SK-N-SH treated with all-trans-retinoic acid at 6 μM for 48 hours (cell line): ENCODE measurements around the gene EEA1.

Experiments
- ARNTL ChIP-seq: fragments of 450-650 bp; formaldehyde crosslinking; IDR thresholded peaks from 2 replicates; pipeline ENCODE4 v1.5.0; 2020; ENCODE audit warnings: low read depth, mild to moderate bottlenecking, moderate library complexity, borderline replicate concordance
- RARB ChIP-seq: fragments of 250-450 bp; sonication (Bioruptor Pico); IDR thresholded peaks from 2 replicates; pipeline ENCODE4 v1.8.0; 2021; ENCODE audit warnings: mild to moderate bottlenecking, moderate library complexity
- TCF4 ChIP-seq: fragments of 250-450 bp; sonication (Bioruptor Pico); IDR thresholded peaks from 2 replicates; pipeline ENCODE4 v1.8.0; 2021; ENCODE audit warnings: mild to moderate bottlenecking, moderate library complexity, borderline replicate concordance

- TF ChIP-seq RARB (CRISPR knock-in tag) (no peak), TCF4 (CRISPR knock-in tag) (no peak), ARNTL (CRISPR knock-in tag) (no peak)
These were observed 193.9 kb downstream of the EEA1 start for GRCh38 chr12:92735131-92735721.
